Endothelial cell of umbilical vein (primary cell): ENCODE data around the gene ZBTB20. TPM values are rescaled to one million over a fixed set of nuclear protein-coding genes. Genes with fewer than 3 reads are reported as not detected.

Experiments used
- BruUV-seq: library from RNA; stranded (reverse); fragments of 400-500 nt; replicated peaks from 2 replicates; lab custom pipeline; 2021; lab: Mats Ljungman, UMichigan
- CTCF ChIA-PET: fragments of 300-600, 350-600 bp; sonication (Branson Sonifier 250); formaldehyde crosslinking; loops from one replicate; lab custom pipeline; 2021; ENCODE audit warnings: antibody characterized with exemption, inconsistent platforms; lab: Charles Lee
- POLR2A ChIA-PET: fragments of 300-600, 350-600 bp; sonication (Branson Sonifier 250); formaldehyde crosslinking; loops from one replicate; lab custom pipeline; 2021; ENCODE audit warnings: antibody characterized with exemption, inconsistent platforms; lab: Charles Lee
- DNase-seq: peaks from one replicate; pipeline ENCODE4 v3.0.0-alpha.2; 2011; ENCODE audit warnings: low read depth, low spot score
- FAIRE-seq: peaks from 2 replicates; lab custom pipeline; 2011; peaks lifted over from hg19 to GRCh38; lab: Jason Lieb, UNC
- H2AFZ ChIP-seq: 2 replicates; pipeline ENCODE4 v1.6.0; 2012; ENCODE audit warnings: low read depth, low read length, control low read depth, inconsistent platforms
- H3K27ac ChIP-seq: 2 replicates; pipeline ENCODE4 v1.5.1; 2011; ENCODE audit warnings: low read depth, mild to moderate bottlenecking, control low read depth, low read length, moderate library complexity; ENCODE audit not compliant: insufficient read depth
- H3K27me3 ChIP-seq, 2 experiments: 2 replicates each; pipeline versions ENCODE4 v1.6.0 to v1.6.1; 2011; ENCODE audit warnings: low read length in 2 of 2, mixed read lengths in 1 of 2; ENCODE audit not compliant: control insufficient read depth in 2 of 2, insufficient read depth in 2 of 2
- H3K36me3 ChIP-seq, 2 experiments: 2 replicates in 1 of 2; 3 replicates in 1 of 2; pipeline ENCODE4 v1.5.1; 2011; ENCODE audit warnings: low read length in 2 of 2, mild to moderate bottlenecking in 1 of 2, moderate library complexity in 1 of 2; ENCODE audit not compliant: control insufficient read depth in 2 of 2, insufficient read depth in 2 of 2; ENCODE audit errors: extremely low read depth in 1 of 2
- H3K4me1 ChIP-seq: 3 replicates; pipeline ENCODE4 v1.5.1; 2011; ENCODE audit warnings: mild to moderate bottlenecking, low read length; ENCODE audit not compliant: control insufficient read depth, insufficient read depth; ENCODE audit errors: extremely low read depth
- H3K4me2 ChIP-seq: 2 replicates; pipeline ENCODE4 v1.6.1; 2011; ENCODE audit warnings: low read length, control low read depth, mixed read lengths; ENCODE audit not compliant: insufficient read depth
- H3K4me3 ChIP-seq, 3 experiments: fragments of 200-600 bp in 1 of 3; sonication (generic), shearing (Covaris generic) in 1 of 3; replicated peaks in 1 of 3; 2 replicates each; pipeline ENCODE4 v1.5.1; 2011 to 2016; ENCODE audit warnings: control low read depth in 3 of 3, low read length in 3 of 3, mild to moderate bottlenecking in 2 of 3, inconsistent platforms in 1 of 3, low read depth in 1 of 3, moderate library complexity in 1 of 3; ENCODE audit not compliant: insufficient read depth in 1 of 3
- H3K79me2 ChIP-seq: 2 replicates; pipeline ENCODE4 v1.6.0; 2012; ENCODE audit warnings: low read length, inconsistent platforms; ENCODE audit not compliant: control insufficient read depth, insufficient read depth
- H3K9ac ChIP-seq: replicated peaks from 2 replicates; pipeline ENCODE3; 2011; ENCODE audit warnings: low read length, control low read depth; ENCODE audit not compliant: insufficient read depth; ENCODE audit errors: extremely low read depth
- H3K9me1 ChIP-seq: replicated peaks from 3 replicates; pipeline ENCODE4 v1.6.0; 2011; ENCODE audit warnings: mild to moderate bottlenecking, low read length; ENCODE audit not compliant: control insufficient read depth, insufficient read depth; ENCODE audit errors: extremely low read depth
- H3K9me3 ChIP-seq: replicated peaks from 2 replicates; pipeline ENCODE4 v1.5.1; 2012; ENCODE audit warnings: low read length, inconsistent platforms; ENCODE audit not compliant: control insufficient read depth, insufficient read depth
- H4K20me1 ChIP-seq: replicated peaks from 2 replicates; pipeline ENCODE3; 2011; ENCODE audit warnings: mild to moderate bottlenecking, low read length; ENCODE audit not compliant: control insufficient read depth, insufficient read depth; ENCODE audit errors: extremely low read depth
- EZH2 ChIP-seq: IDR thresholded peaks from 2 replicates; pipeline ENCODE4 v1.6.1; 2012; ENCODE audit warnings: borderline replicate concordance, low read depth, mild to moderate bottlenecking, moderate library complexity, low read length, inconsistent platforms; ENCODE audit not compliant: severe bottlenecking
- FOS ChIP-seq: IDR thresholded peaks from 2 replicates; pipeline ENCODE4 v1.6.1; 2011; ENCODE audit warnings: mild to moderate bottlenecking, low read length, moderate library complexity, borderline replicate concordance; ENCODE audit not compliant: insufficient read depth
- GATA2 ChIP-seq: IDR thresholded peaks from 2 replicates; pipeline ENCODE4 v1.7.0; 2011; ENCODE audit warnings: low read depth, mild to moderate bottlenecking, moderate library complexity, mixed read lengths, low read length; ENCODE audit not compliant: insufficient read length, insufficient read depth
- JUN ChIP-seq: IDR thresholded peaks from 2 replicates; pipeline ENCODE4 v1.6.1; 2011; ENCODE audit warnings: borderline replicate concordance, low read depth; ENCODE audit not compliant: insufficient read length, insufficient read depth
- MYC ChIP-seq: IDR thresholded peaks from one replicate; pipeline ENCODE4 v1.6.1; 2011; ENCODE audit warnings: mild to moderate bottlenecking, low read depth, low read length
- POLR2A ChIP-seq: IDR thresholded peaks from 2 replicates; pipeline ENCODE4 v1.6.1; 2012; ENCODE audit warnings: low read depth, mild to moderate bottlenecking, control low read depth, low read length
- POLR2AphosphoS5 ChIP-seq: IDR thresholded peaks from 2 replicates; pipeline ENCODE4 v1.6.1; 2012; ENCODE audit warnings: low read depth, mild to moderate bottlenecking, control low read depth, low read length, moderate library complexity; ENCODE audit not compliant: insufficient read depth
- dilution Hi-C: fragments of 300-500 bp; cut with MboI; formaldehyde crosslinking; loops from one replicate; pipeline ENCODE4 v1.15.0; 2019; ENCODE audit warnings: low sequenced_read_pairs; ENCODE audit not compliant: extremely low pct_ligation_motif_present
- intact Hi-C: fragments of 100-400 bp; cut with micrococcal nuclease; formaldehyde crosslinking; loops from one replicate; pipeline ENCODE4 v1.10.0; 2022
- polyA plus RNA-seq, 4 experiments: library from polyadenylated mRNA; depleted of rRNA in 3 of 4; stranded (reverse) in 3 of 4; unstranded in 1 of 4; fragments of >200 nt; gene quantifications; 2 replicates each; pipeline versions ENCODE4 v1.2.1 to v1.2.3, GENCODE V29; 2011 to 2012; ENCODE audit warnings: missing spikeins in 1 of 4
- total RNA-seq: library from RNA; stranded (reverse); gene quantifications from 2 replicates; pipeline ENCODE4 v1.2.3, GENCODE V29; 2021
- TF ChIP-seq, protein P1 (sequence below), 2 donors: IDR thresholded peaks; 1 replicate in 1 of 2; 2 replicates in 1 of 2; pipeline ENCODE4 v1.5.1; 2011; ENCODE audit warnings: low read length in 2 of 2, mild to moderate bottlenecking in 2 of 2, moderate library complexity in 2 of 2, control low read depth in 1 of 2, inconsistent platforms in 1 of 2, low read depth in 1 of 2; ENCODE audit not compliant: insufficient read depth in 1 of 2; ENCODE audit errors: extremely low read depth in 1 of 2

Gene ZBTB20
- total and polyA plus RNA-seq, 2 donors (not counting 3 experiments of a cell fraction or from before 2014, with no cell fraction given): 2.1 to 20.5 TPM

DNA sequence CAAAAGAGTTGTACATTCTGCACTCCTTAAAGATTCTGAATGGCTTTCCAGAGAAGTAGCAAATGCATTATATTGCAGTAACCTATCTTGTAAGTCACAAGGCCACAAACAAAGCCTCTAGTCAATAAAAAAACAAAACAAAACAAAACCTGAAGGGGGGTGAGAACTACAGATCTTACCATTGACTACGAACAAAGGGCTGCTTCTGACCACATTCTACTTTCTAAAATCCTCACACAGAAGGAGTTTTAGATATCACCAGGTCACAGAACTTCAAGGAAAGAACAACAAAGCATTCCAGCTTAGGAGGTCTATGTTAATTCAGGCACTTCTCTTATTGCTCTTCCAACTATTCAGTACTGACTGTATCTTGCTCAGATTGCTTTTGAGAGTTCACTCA lies 343.0 kb downstream of the ZBTB20 start:
- FAIRE-seq (no peak), DNase-seq (no peak)
- Histone ChIP-seq H4K20me1 (no peaks in the 10 kb centered on the region), H3K27ac (no peak overlapping the region), H3K4me3 (no peak overlapping the region), H3K79me2 (no peaks in the 10 kb centered on the region), H3K9me3 (no peaks in the 10 kb centered on the region), H3K4me2 (no peak overlapping the region), H3K27me3 (no peaks in the 10 kb centered on the region), H2AFZ (no peak overlapping the region), H3K4me1 (no peaks in the 10 kb centered on the region), H3K36me3 (no peaks in the 10 kb centered on the region), H3K9ac (no peak overlapping the region), H3K9me1 (no peaks in the 10 kb centered on the region)
- CTCF ChIA-PET: interaction anchor here (1.1 kb wide), 1 partner anchor 10 kb away, joined by 3 read pairs; no protein-coding TSS in a partner anchor
- dilution Hi-C loops (no loop called here), intact Hi-C loops (no loop called here)
- TF ChIP-seq POLR2AphosphoS5 (no peak), POLR2A (no peak), FOS (no peak), MYC (no peak)
- TF ChIP-seq, protein P1, sequence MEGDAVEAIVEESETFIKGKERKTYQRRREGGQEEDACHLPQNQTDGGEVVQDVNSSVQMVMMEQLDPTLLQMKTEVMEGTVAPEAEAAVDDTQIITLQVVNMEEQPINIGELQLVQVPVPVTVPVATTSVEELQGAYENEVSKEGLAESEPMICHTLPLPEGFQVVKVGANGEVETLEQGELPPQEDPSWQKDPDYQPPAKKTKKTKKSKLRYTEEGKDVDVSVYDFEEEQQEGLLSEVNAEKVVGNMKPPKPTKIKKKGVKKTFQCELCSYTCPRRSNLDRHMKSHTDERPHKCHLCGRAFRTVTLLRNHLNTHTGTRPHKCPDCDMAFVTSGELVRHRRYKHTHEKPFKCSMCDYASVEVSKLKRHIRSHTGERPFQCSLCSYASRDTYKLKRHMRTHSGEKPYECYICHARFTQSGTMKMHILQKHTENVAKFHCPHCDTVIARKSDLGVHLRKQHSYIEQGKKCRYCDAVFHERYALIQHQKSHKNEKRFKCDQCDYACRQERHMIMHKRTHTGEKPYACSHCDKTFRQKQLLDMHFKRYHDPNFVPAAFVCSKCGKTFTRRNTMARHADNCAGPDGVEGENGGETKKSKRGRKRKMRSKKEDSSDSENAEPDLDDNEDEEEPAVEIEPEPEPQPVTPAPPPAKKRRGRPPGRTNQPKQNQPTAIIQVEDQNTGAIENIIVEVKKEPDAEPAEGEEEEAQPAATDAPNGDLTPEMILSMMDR (IDR thresholded peaks at IDR 0.05; ENCODE audit: extremely low read depth in 1 of 2, insufficient read depth in 1 of 2, low read depth in 1 of 2, low read length in 2 of 2): no peak
- no TSS peak for BruUV-seq
- POLR2A ChIA-PET: no interaction called here

DNA sequence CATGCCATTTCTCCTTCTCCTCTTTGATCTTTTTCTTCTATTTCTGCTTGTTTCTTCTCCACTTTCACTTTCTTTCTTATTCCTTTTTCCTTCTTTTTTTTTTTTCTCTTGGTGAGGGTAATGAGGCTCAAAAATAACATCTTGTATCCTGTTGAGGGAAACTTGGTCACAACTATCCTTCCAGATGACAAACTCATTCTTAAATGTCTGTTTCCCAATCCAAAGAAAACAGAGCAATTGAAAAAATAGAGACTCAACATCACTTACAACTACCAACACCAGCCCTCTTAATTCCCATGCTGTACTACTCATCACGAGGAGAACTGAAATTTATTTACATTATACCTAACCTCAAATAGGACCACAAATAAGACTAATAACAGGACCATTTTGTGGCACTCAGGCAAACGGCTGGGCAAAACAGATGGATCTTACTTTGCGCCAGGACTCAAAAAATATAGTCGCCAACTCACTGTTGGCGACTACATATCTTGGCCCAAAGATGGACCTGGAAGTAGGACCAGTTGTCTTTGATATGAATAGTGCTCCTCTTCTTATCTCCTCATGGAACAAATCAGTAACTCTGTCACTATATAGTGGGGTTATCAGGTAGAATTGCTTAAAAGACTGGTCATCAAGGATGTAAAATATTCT lies 343.9 kb downstream of the ZBTB20 start:
- intact Hi-C loops: no loop called here
- no peaks in the 10 kb centered on the region for H4K20me1 ChIP-seq
- no peak overlapping the region for H3K4me3 ChIP-seq
- H3K9me3 ChIP-seq: no peaks in the 10 kb centered on the region
- no peaks in the 10 kb centered on the region for H3K27me3 ChIP-seq
- H3K9me1 ChIP-seq: no peaks in the 10 kb centered on the region
- H3K4me1 ChIP-seq: no peaks in the 10 kb centered on the region
- no peak overlapping the region for H3K4me2 ChIP-seq
- no peaks in the 10 kb centered on the region for H3K36me3 ChIP-seq
- DNase-seq (peak; percentile 7), FAIRE-seq (no peak)
- BruUV-seq: no TSS peak
- dilution Hi-C loops: no loop called here
- H3K27ac ChIP-seq: no peak overlapping the region
- ChIA-PET CTCF (no interaction called here), POLR2A (no interaction called here)
- H3K9ac ChIP-seq: no peak overlapping the region
- no peak for TF ChIP-seq EZH2
- TF ChIP-seq, protein P1 (IDR thresholded peaks at IDR 0.05; ENCODE audit: extremely low read depth in 1 of 2, insufficient read depth in 1 of 2, low read depth in 1 of 2, low read length in 2 of 2): no peak
- no peak for TF ChIP-seq JUN
- no peak for TF ChIP-seq GATA2
- no peak for TF ChIP-seq POLR2AphosphoS5
- TF ChIP-seq MYC: no peak
- H2AFZ ChIP-seq: no peak overlapping the region
- no peaks in the 10 kb centered on the region for H3K79me2 ChIP-seq
